ENCODE results near the gene SLC2A1. TPM values are rescaled to one million over a fixed set of nuclear protein-coding genes. Genes with fewer than 3 reads are reported as not detected.

Gene SLC2A1
- total RNA-seq, 2 experiments from 2014 or later = 158 to 162 TPM

DNA sequence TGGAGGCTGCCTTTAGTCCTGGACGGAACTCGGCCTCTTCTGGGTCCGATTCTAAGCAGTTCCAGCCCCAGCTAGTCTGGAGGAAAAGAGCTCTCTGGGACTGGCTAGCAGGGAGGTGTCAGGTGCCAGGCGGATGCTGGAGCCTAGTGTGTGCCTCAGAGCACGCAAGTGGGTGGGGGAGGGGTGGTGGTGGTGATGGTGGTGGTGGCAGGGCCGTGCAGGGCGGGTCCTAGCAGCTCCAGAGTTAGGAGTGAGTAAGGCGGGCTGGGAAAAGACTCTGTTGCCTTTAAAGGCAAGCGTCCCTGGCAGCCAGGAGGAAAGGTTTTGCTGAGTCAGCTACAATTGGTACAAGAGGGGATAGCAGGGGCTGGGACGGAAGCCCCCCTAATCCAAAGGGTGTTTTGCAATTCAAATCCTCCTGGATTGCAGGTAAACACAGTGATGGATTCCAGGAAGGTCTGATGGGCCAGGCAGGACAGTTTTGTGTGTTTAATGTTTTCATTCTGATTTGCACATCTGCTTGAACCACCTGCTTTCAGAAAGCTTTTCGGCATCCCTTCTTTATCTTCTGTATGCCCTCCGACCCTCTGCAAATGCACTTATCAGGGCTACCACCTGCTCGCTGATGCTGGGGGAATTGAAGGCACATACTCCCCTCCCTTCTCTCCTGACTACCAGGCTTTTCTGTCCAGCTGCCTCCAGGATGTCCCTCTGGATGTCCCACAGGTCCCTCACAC, 4.1 kb upstream of the SLC2A1 start:
- peaks cover 7% of the 10 kb centered on the region for H3K27me3 Mint-ChIP-seq
- H3K36me3 Mint-ChIP-seq (ENCODE audit: low read depth) = peaks cover 3% of the 10 kb centered on the region
- ATAC-seq (no peak), DNase-seq (peak; percentile 39)
- TF ChIP-seq, protein P1, sequence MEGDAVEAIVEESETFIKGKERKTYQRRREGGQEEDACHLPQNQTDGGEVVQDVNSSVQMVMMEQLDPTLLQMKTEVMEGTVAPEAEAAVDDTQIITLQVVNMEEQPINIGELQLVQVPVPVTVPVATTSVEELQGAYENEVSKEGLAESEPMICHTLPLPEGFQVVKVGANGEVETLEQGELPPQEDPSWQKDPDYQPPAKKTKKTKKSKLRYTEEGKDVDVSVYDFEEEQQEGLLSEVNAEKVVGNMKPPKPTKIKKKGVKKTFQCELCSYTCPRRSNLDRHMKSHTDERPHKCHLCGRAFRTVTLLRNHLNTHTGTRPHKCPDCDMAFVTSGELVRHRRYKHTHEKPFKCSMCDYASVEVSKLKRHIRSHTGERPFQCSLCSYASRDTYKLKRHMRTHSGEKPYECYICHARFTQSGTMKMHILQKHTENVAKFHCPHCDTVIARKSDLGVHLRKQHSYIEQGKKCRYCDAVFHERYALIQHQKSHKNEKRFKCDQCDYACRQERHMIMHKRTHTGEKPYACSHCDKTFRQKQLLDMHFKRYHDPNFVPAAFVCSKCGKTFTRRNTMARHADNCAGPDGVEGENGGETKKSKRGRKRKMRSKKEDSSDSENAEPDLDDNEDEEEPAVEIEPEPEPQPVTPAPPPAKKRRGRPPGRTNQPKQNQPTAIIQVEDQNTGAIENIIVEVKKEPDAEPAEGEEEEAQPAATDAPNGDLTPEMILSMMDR (IDR thresholded peaks at IDR 0.05) = no peak
- H3K27ac Mint-ChIP-seq = peak overlapping the region; percentile 17
- CTCF ChIA-PET = interaction anchor here (0.7 to 2.8 kb wide), 2 partner anchors 50 to 110 kb away, joined by 3 to 14 read pairs; no protein-coding TSS in a partner anchor
- intact Hi-C loops (cut with micrococcal nuclease) = no loop called here
- POLR2A ChIA-PET = no interaction called here
- peaks cover 18% of the 10 kb centered on the region for H3K4me1 Mint-ChIP-seq (ENCODE audit: low read depth)
- H3K4me3 Mint-ChIP-seq = no peak overlapping the region
- no peaks in the 10 kb centered on the region for H3K9me3 Mint-ChIP-seq

DNA sequence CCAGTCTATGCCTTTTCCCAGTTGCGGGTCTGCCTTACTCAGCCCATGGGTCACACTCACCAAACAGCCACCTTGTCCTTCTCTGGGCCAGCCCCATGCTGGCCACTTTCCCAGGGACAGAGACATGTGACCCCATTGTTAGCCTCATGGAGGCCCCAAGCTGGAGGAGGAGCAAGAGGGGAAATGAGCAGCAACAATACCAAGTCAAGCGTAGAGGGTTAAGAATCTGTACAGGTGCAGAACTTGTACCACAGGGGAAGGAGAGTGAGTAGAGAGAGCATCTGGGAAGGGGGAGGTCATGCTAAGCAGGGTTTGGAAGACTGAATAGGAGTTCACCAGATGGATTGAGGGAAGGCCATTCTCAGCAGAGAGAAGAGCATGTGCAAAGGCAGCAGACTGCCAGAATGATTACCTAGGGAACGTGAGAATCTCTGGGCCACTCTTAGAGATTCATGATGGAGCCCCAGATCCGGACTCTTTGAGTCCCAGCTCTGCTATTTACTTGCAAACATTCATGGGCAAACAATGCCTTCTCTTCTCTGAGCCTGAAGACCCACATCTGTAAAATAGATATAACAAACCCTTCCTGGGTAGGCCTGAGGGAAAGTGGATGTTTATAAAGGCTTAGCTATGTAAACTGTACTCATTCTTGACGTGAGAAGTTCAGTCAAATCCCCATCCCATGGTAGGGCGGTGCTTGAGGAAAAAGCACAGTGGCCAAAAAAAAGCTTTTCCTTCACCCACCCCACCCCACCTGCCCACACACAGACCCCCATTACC, 2.8 kb upstream of the SLC2A1 start:
- Mint-ChIP-seq H3K27me3 (peaks cover 7% of the 10 kb centered on the region), H3K9me3 (no peaks in the 10 kb centered on the region), H3K4me3 (no peak overlapping the region), H3K27ac (no peak overlapping the region), H3K4me1 (ENCODE audit: low read depth) (peaks cover 22% of the 10 kb centered on the region), H3K36me3 (ENCODE audit: low read depth) (peaks cover 16% of the 10 kb centered on the region)
- DNase-seq (no peak), ATAC-seq (no peak)
- POLR2A ChIA-PET = interaction anchor here (0.7 to 10.1 kb wide), 3 partner anchors 13 to 37 kb away, joined by 3 to 117 read pairs (median 3); no protein-coding TSS in a partner anchor
- CTCF ChIA-PET = interaction anchor here (0.7 to 1.0 kb wide), 3 partner anchors 10 to 112 kb away, joined by 3 to 4 read pairs (median 3); no protein-coding TSS in a partner anchor
- TF ChIP-seq, protein P1 (IDR thresholded peaks at IDR 0.05) = no peak
- intact Hi-C loops (cut with micrococcal nuclease) = no loop called here

DNA sequence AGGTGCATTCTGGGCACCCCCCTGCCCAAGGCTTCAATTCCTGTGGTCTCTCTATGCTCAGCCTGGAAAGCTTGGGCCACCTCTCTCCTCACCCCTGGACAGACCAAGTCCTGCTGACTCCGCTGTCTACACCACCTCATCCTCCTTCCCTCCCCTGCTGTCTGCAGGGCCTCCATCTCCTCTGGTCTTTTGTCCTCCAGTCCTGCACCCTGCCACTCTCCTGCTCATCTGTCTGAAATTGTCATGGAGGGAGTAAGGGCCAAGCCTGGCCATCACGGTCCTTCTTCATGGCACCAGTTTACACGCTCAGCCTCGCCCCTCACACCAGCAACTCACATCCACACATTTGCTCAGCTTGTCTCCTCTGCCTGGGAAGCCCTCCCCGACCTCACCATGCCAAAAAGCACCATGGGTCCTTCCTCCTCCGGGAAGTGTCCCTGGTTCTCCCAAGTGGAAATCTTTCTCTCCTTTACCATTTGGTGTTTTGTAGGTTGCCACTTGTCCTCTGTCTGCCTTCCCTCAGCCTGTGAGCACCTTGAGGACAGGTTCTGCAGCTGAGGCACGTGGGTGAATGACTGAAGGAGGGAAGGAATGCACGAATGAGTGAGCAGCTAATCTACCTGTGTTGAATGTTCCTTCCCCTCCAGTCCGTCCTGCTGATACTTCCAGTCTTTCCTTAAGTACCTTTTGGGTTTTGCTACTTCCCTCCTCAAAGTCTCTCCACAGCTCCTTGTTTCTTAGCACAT, 2.1 kb upstream of the SLC2A1 start:
- H3K9me3 Mint-ChIP-seq = no peaks in the 10 kb centered on the region
- no peak overlapping the region for H3K4me3 Mint-ChIP-seq
- intact Hi-C loops (cut with micrococcal nuclease) = no loop called here
- H3K27ac Mint-ChIP-seq = no peak overlapping the region
- DNase-seq (no peak), ATAC-seq (no peak)
- TF ChIP-seq, protein P1 (IDR thresholded peaks at IDR 0.05) = no peak
- H3K27me3 Mint-ChIP-seq = peaks cover 7% of the 10 kb centered on the region
- POLR2A ChIA-PET = interaction anchor here (0.7 to 10.1 kb wide), 7 partner anchors 10 to 303 kb away, joined by 3 to 117 read pairs (median 3); partner anchors contain the start of gene PPIH
- H3K36me3 Mint-ChIP-seq (ENCODE audit: low read depth) = peaks cover 20% of the 10 kb centered on the region
- peaks cover 26% of the 10 kb centered on the region for H3K4me1 Mint-ChIP-seq (ENCODE audit: low read depth)
- CTCF ChIA-PET = interaction anchor here (0.7 to 1.9 kb wide), 6 partner anchors 11 to 113 kb away, joined by 3 to 8 read pairs (median 4); no protein-coding TSS in a partner anchor

DNA sequence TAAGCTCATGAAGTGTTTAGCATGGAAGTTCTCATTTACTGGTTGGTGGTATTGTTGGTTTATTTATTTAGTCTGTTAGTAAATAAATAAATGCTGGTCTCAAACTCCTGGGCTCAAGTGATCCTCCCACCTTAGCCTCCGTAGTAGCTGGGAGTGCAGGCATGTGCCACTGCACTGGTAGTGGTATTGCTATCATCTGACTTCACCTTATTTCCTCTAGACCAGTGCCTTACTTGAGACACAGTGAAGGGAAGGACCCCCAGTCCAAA, 1.4 kb upstream of the SLC2A1 start:
- TF ChIP-seq, protein P1 (IDR thresholded peaks at IDR 0.05) = no peak
- intact Hi-C loops (cut with micrococcal nuclease) = no loop called here
- Mint-ChIP-seq H3K9me3 (no peaks in the 10 kb centered on the region), H3K27ac (no peak overlapping the region), H3K36me3 (ENCODE audit: low read depth) (peaks cover 27% of the 10 kb centered on the region), H3K4me3 (peak overlapping the region; percentile 41), H3K27me3 (peaks cover 7% of the 10 kb centered on the region), H3K4me1 (ENCODE audit: low read depth) (peaks cover 33% of the 10 kb centered on the region)
- ATAC-seq (no peak), DNase-seq (no peak)
- ChIA-PET POLR2A (interaction anchor here (1.0 to 10.1 kb wide), 7 partner anchors 10 to 144 kb away, joined by 3 to 117 read pairs (median 4); no protein-coding TSS in a partner anchor), CTCF (interaction anchor here (1.5 to 1.9 kb wide), 3 partner anchors 23 to 113 kb away, joined by 3 to 8 read pairs (median 5); no protein-coding TSS in a partner anchor)

Data from activated CD8-positive, alpha-beta T cell treated with anti-CD3 and anti-CD28 coated beads for 36 hours (primary cell).